Endothelial cell of umbilical vein (primary cell): ENCODE data around the gene ADARB2. TPM values are rescaled to one million over a fixed set of nuclear protein-coding genes. Genes with fewer than 3 reads are reported as not detected.

Source experiments
- BruUV-seq: library from RNA; stranded (reverse); fragments of 400-500 nt; replicated peaks from 2 replicates; lab custom pipeline; 2021; lab: Mats Ljungman, UMichigan
- CTCF ChIA-PET: fragments of 300-600, 350-600 bp; sonication (Branson Sonifier 250); formaldehyde crosslinking; loops from one replicate; lab custom pipeline; 2021; ENCODE audit warnings: antibody characterized with exemption, inconsistent platforms; lab: Charles Lee
- POLR2A ChIA-PET: fragments of 300-600, 350-600 bp; sonication (Branson Sonifier 250); formaldehyde crosslinking; loops from one replicate; lab custom pipeline; 2021; ENCODE audit warnings: antibody characterized with exemption, inconsistent platforms; lab: Charles Lee
- DNase-seq: peaks from one replicate; pipeline ENCODE4 v3.0.0-alpha.2; 2011; ENCODE audit warnings: low read depth, low spot score
- FAIRE-seq: peaks from 2 replicates; lab custom pipeline; 2011; peaks lifted over from hg19 to GRCh38; lab: Jason Lieb, UNC
- H2AFZ ChIP-seq: 2 replicates; pipeline ENCODE4 v1.6.0; 2012; ENCODE audit warnings: low read depth, low read length, control low read depth, inconsistent platforms
- H3K27ac ChIP-seq: 2 replicates; pipeline ENCODE4 v1.5.1; 2011; ENCODE audit warnings: low read depth, mild to moderate bottlenecking, control low read depth, low read length, moderate library complexity; ENCODE audit not compliant: insufficient read depth
- H3K27me3 ChIP-seq, 2 experiments: 2 replicates each; pipeline versions ENCODE4 v1.6.0 to v1.6.1; 2011; ENCODE audit warnings: low read length in 2 of 2, mixed read lengths in 1 of 2; ENCODE audit not compliant: control insufficient read depth in 2 of 2, insufficient read depth in 2 of 2
- H3K36me3 ChIP-seq, 2 experiments: 2 replicates in 1 of 2; 3 replicates in 1 of 2; pipeline ENCODE4 v1.5.1; 2011; ENCODE audit warnings: low read length in 2 of 2, mild to moderate bottlenecking in 1 of 2, moderate library complexity in 1 of 2; ENCODE audit not compliant: control insufficient read depth in 2 of 2, insufficient read depth in 2 of 2; ENCODE audit errors: extremely low read depth in 1 of 2
- H3K4me1 ChIP-seq: 3 replicates; pipeline ENCODE4 v1.5.1; 2011; ENCODE audit warnings: mild to moderate bottlenecking, low read length; ENCODE audit not compliant: control insufficient read depth, insufficient read depth; ENCODE audit errors: extremely low read depth
- H3K4me2 ChIP-seq: 2 replicates; pipeline ENCODE4 v1.6.1; 2011; ENCODE audit warnings: low read length, control low read depth, mixed read lengths; ENCODE audit not compliant: insufficient read depth
- H3K4me3 ChIP-seq, 3 experiments: fragments of 200-600 bp in 1 of 3; sonication (generic), shearing (Covaris generic) in 1 of 3; replicated peaks in 1 of 3; 2 replicates each; pipeline ENCODE4 v1.5.1; 2011 to 2016; ENCODE audit warnings: control low read depth in 3 of 3, low read length in 3 of 3, mild to moderate bottlenecking in 2 of 3, inconsistent platforms in 1 of 3, low read depth in 1 of 3, moderate library complexity in 1 of 3; ENCODE audit not compliant: insufficient read depth in 1 of 3
- H3K79me2 ChIP-seq: 2 replicates; pipeline ENCODE4 v1.6.0; 2012; ENCODE audit warnings: low read length, inconsistent platforms; ENCODE audit not compliant: control insufficient read depth, insufficient read depth
- H3K9ac ChIP-seq: replicated peaks from 2 replicates; pipeline ENCODE3; 2011; ENCODE audit warnings: low read length, control low read depth; ENCODE audit not compliant: insufficient read depth; ENCODE audit errors: extremely low read depth
- H3K9me1 ChIP-seq: replicated peaks from 3 replicates; pipeline ENCODE4 v1.6.0; 2011; ENCODE audit warnings: mild to moderate bottlenecking, low read length; ENCODE audit not compliant: control insufficient read depth, insufficient read depth; ENCODE audit errors: extremely low read depth
- H3K9me3 ChIP-seq: replicated peaks from 2 replicates; pipeline ENCODE4 v1.5.1; 2012; ENCODE audit warnings: low read length, inconsistent platforms; ENCODE audit not compliant: control insufficient read depth, insufficient read depth
- H4K20me1 ChIP-seq: replicated peaks from 2 replicates; pipeline ENCODE3; 2011; ENCODE audit warnings: mild to moderate bottlenecking, low read length; ENCODE audit not compliant: control insufficient read depth, insufficient read depth; ENCODE audit errors: extremely low read depth
- CTCF ChIP-seq, 2 donors: IDR thresholded peaks; 1 replicate in 1 of 2; 2 replicates in 1 of 2; pipeline ENCODE4 v1.5.1; 2011; ENCODE audit warnings: low read length in 2 of 2, mild to moderate bottlenecking in 2 of 2, moderate library complexity in 2 of 2, control low read depth in 1 of 2, inconsistent platforms in 1 of 2, low read depth in 1 of 2; ENCODE audit not compliant: insufficient read depth in 1 of 2; ENCODE audit errors: extremely low read depth in 1 of 2
- EZH2 ChIP-seq: IDR thresholded peaks from 2 replicates; pipeline ENCODE4 v1.6.1; 2012; ENCODE audit warnings: borderline replicate concordance, low read depth, mild to moderate bottlenecking, moderate library complexity, low read length, inconsistent platforms; ENCODE audit not compliant: severe bottlenecking
- FOS ChIP-seq: IDR thresholded peaks from 2 replicates; pipeline ENCODE4 v1.6.1; 2011; ENCODE audit warnings: mild to moderate bottlenecking, low read length, moderate library complexity, borderline replicate concordance; ENCODE audit not compliant: insufficient read depth
- GATA2 ChIP-seq: IDR thresholded peaks from 2 replicates; pipeline ENCODE4 v1.7.0; 2011; ENCODE audit warnings: low read depth, mild to moderate bottlenecking, moderate library complexity, mixed read lengths, low read length; ENCODE audit not compliant: insufficient read length, insufficient read depth
- JUN ChIP-seq: IDR thresholded peaks from 2 replicates; pipeline ENCODE4 v1.6.1; 2011; ENCODE audit warnings: borderline replicate concordance, low read depth; ENCODE audit not compliant: insufficient read length, insufficient read depth
- MAX ChIP-seq: IDR thresholded peaks from 2 replicates; pipeline ENCODE4 v1.6.1; 2011; ENCODE audit not compliant: insufficient read depth, insufficient read length
- MYC ChIP-seq: IDR thresholded peaks from one replicate; pipeline ENCODE4 v1.6.1; 2011; ENCODE audit warnings: mild to moderate bottlenecking, low read depth, low read length
- POLR2A ChIP-seq: IDR thresholded peaks from 2 replicates; pipeline ENCODE4 v1.6.1; 2012; ENCODE audit warnings: low read depth, mild to moderate bottlenecking, control low read depth, low read length
- POLR2AphosphoS5 ChIP-seq: IDR thresholded peaks from 2 replicates; pipeline ENCODE4 v1.6.1; 2012; ENCODE audit warnings: low read depth, mild to moderate bottlenecking, control low read depth, low read length, moderate library complexity; ENCODE audit not compliant: insufficient read depth
- dilution Hi-C: fragments of 300-500 bp; cut with MboI; formaldehyde crosslinking; loops from one replicate; pipeline ENCODE4 v1.15.0; 2019; ENCODE audit warnings: low sequenced_read_pairs; ENCODE audit not compliant: extremely low pct_ligation_motif_present
- intact Hi-C: fragments of 100-400 bp; cut with micrococcal nuclease; formaldehyde crosslinking; loops from one replicate; pipeline ENCODE4 v1.10.0; 2022
- polyA plus RNA-seq, 4 experiments: library from polyadenylated mRNA; depleted of rRNA in 3 of 4; stranded (reverse) in 3 of 4; unstranded in 1 of 4; fragments of >200 nt; gene quantifications; 2 replicates each; pipeline versions ENCODE4 v1.2.1 to v1.2.3, GENCODE V29; 2011 to 2012; ENCODE audit warnings: missing spikeins in 1 of 4
- total RNA-seq: library from RNA; stranded (reverse); gene quantifications from 2 replicates; pipeline ENCODE4 v1.2.3, GENCODE V29; 2021

The ADARB2 gene
- total and polyA plus RNA-seq, 2 donors (not counting 3 experiments of a cell fraction or from before 2014, with no cell fraction given), result not detected

GRCh38 chr10:1608408-1608807, 128.9 kb downstream of the ADARB2 start:
- H3K9me3 ChIP-seq, result peaks cover 15% of the 10 kb centered on the region
- POLR2A ChIA-PET, result no interaction called here

More at GRCh38 chr10:1608408-1608807, 128.9 kb downstream of the ADARB2 start:
- Histone ChIP-seq H3K9me1 (no peaks in the 10 kb centered on the region), H3K4me1 (no peaks in the 10 kb centered on the region), H3K79me2 (no peaks in the 10 kb centered on the region), H3K27ac (no peak overlapping the region), H4K20me1 (no peaks in the 10 kb centered on the region), H3K4me2 (no peak overlapping the region), H3K9ac (no peak overlapping the region), H3K4me3 (no peak overlapping the region), H3K27me3 (no peaks in the 10 kb centered on the region), H2AFZ (no peak overlapping the region), H3K36me3 (no peaks in the 10 kb centered on the region)
- DNase-seq (no peak), FAIRE-seq (no peak)
- BruUV-seq, result no TSS peak
- CTCF ChIA-PET, result no interaction called here
- intact Hi-C loops, result no loop called here
- TF ChIP-seq GATA2 (no peak), FOS (no peak), MYC (no peak), POLR2AphosphoS5 (no peak), JUN (no peak), EZH2 (no peak), MAX (no peak), CTCF (IDR thresholded peaks at IDR 0.05; ENCODE audit: extremely low read depth in 1 of 2, insufficient read depth in 1 of 2, low read depth in 1 of 2, low read length in 2 of 2) (no peak), POLR2A (no peak)
- dilution Hi-C loops, result no loop called here
